ENCODE data around the gene ISCA2. TPM values are rescaled to one million over a fixed set of nuclear protein-coding genes. Genes with fewer than 3 reads are reported as not detected.
"Not testable (repeated sequence)": the region's sequence is repeated elsewhere in the genome, so short reads cannot be mapped to it uniquely, and the experiment has no call there.

The ISCA2 gene
- total RNA-seq, 5 donors from 2014 or later (not counting 1 experiment from before 2014, with no cell fraction given): 21.3 to 42.6 (median 34.1) TPM

DNA sequence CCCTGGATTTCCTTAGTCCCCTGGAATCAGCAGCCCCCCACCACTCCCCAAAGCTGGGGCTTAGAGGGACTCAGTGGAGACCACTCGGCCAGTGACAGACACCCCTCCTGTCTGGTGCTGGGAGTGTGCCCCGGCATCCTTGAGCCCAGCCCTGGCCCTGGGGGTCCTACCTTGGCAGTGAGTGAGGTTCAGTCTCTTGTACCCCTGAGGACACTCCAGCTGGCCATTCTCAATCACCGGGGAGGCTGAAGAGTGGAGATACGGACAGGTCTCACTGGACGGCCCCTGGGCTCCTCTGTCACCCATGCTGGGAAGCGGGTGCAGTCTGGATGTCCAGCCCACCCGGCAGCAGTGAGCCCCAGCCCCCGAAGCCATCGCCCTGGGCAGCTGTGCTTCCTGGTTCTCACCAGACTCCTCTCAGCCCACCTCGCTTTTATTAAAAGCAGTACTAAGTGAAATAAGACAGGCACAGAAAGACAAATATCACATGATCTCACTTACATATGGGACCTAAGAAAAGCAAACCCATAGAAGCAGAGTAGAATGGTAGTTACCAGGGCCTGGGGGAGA lies 42.3 kb downstream of the ISCA2 start:
- Histone ChIP-seq H3K4me1 (ENCODE audit: control insufficient read depth in 1 of 2, extremely low read depth in 1 of 2, insufficient read depth in 2 of 2, low read length in 2 of 2) (no peaks in the 10 kb centered on the region), H3K4me3 (ENCODE audit: control insufficient read depth in 1 of 2, extremely low read depth in 1 of 2, low read length in 1 of 2) (no peak overlapping the region), H3K27me3 (replicated peaks in 1 of 2; ENCODE audit: control insufficient read depth in 2 of 2, extremely low read depth in 1 of 2, insufficient read depth in 2 of 2, low read length in 1 of 2) (peaks cover 0 to 7% of the 10 kb centered on the region in 2 experiments), H3K9me3 (no peaks in the 10 kb centered on the region), H3K36me3 (ENCODE audit: control insufficient read depth in 2 of 2, extremely low read depth in 1 of 2, insufficient read depth in 1 of 2, low read length in 1 of 2) (no peaks in the 10 kb centered on the region), H3K27ac (ENCODE audit: low read length) (no peak overlapping the region)
- no peak for DNase-seq
- no peak overlapping the region for H3K27ac Mint-ChIP-seq
- POLR2A ChIA-PET: no interaction called here
- 86% methylated on average over 8 of the region's 10 CpGs for WGBS (ENCODE audit: insufficient coverage)
- no peaks in the 10 kb centered on the region for H3K36me3 Mint-ChIP-seq
- peaks cover 2 to 7% (median 6%) of the 10 kb centered on the region in 3 donors for H3K4me1 Mint-ChIP-seq
- no peaks in the 10 kb centered on the region for H3K9me3 Mint-ChIP-seq
- H3K27me3 Mint-ChIP-seq: no peaks in the 10 kb centered on the region
- CTCF ChIA-PET: no interaction called here
- no peak for ATAC-seq (replicated peaks in 1 of 4)
- no peak overlapping the region for H3K4me3 Mint-ChIP-seq

- 100% methylated on average over 1 of the region's 3 CpGs for WGBS (ENCODE audit: insufficient coverage)
- H3K4me1 Mint-ChIP-seq: not testable (repeated sequence)
These were observed 42.8 kb downstream of the ISCA2 start for GRCh38 chr14:74536336-74536735.

GRCh38 chr14:74538411-74539391 lies 45.1 kb downstream of the ISCA2 start:
- H3K9me3 ChIP-seq: no peaks in the 10 kb centered on the region
- no peaks in the 10 kb centered on the region for H3K4me1 Mint-ChIP-seq
- H3K27me3 Mint-ChIP-seq: peaks cover 0 to 3% of the 10 kb centered on the region in 2 donors
- H3K4me3 Mint-ChIP-seq: no peak overlapping the region
- ChIA-PET POLR2A (no interaction called here), CTCF (no interaction called here)
- ATAC-seq (replicated peaks in 1 of 4) (no peak), DNase-seq (no peak)
- no peaks in the 10 kb centered on the region for H3K36me3 Mint-ChIP-seq
- H3K9me3 Mint-ChIP-seq: no peaks in the 10 kb centered on the region
- no peaks in the 10 kb centered on the region for H3K36me3 ChIP-seq (ENCODE audit: control insufficient read depth in 2 of 2, extremely low read depth in 1 of 2, insufficient read depth in 1 of 2, low read length in 1 of 2)
- H3K4me1 ChIP-seq (ENCODE audit: control insufficient read depth in 1 of 2, extremely low read depth in 1 of 2, insufficient read depth in 2 of 2, low read length in 2 of 2): no peaks in the 10 kb centered on the region
- H3K27ac Mint-ChIP-seq: no peak overlapping the region
- H3K27ac ChIP-seq (ENCODE audit: low read length): no peak overlapping the region
- no peak overlapping the region for H3K4me3 ChIP-seq (ENCODE audit: control insufficient read depth in 1 of 2, extremely low read depth in 1 of 2, low read length in 1 of 2)
- H3K27me3 ChIP-seq (replicated peaks in 1 of 2; ENCODE audit: control insufficient read depth in 2 of 2, extremely low read depth in 1 of 2, insufficient read depth in 2 of 2, low read length in 1 of 2): peaks cover 0 to 17% of the 10 kb centered on the region in 2 experiments
- 94% methylated on average over 8 of the region's 11 CpGs for WGBS (ENCODE audit: insufficient coverage)

More at GRCh38 chr14:74536336-74536735, 42.8 kb downstream of the ISCA2 start:
- ATAC-seq (replicated peaks in 1 of 4); H3K27ac ChIP-seq (ENCODE audit: low read length); H3K27me3 ChIP-seq (replicated peaks in 1 of 2; ENCODE audit: control insufficient read depth in 2 of 2, extremely low read depth in 1 of 2, insufficient read depth in 2 of 2, low read length in 1 of 2); H3K27ac Mint-ChIP-seq; H3K4me3 Mint-ChIP-seq; H3K9me3 ChIP-seq; CTCF ChIA-PET; DNase-seq; POLR2A ChIA-PET; H3K36me3 Mint-ChIP-seq; H3K9me3 Mint-ChIP-seq; H3K4me3 ChIP-seq (ENCODE audit: control insufficient read depth in 1 of 2, extremely low read depth in 1 of 2, low read length in 1 of 2); H3K27me3 Mint-ChIP-seq; H3K36me3 ChIP-seq (ENCODE audit: control insufficient read depth in 2 of 2, extremely low read depth in 1 of 2, insufficient read depth in 1 of 2, low read length in 1 of 2); H3K4me1 ChIP-seq (ENCODE audit: control insufficient read depth in 1 of 2, extremely low read depth in 1 of 2, insufficient read depth in 2 of 2, low read length in 2 of 2): not testable (repeated sequence)

DNA sequence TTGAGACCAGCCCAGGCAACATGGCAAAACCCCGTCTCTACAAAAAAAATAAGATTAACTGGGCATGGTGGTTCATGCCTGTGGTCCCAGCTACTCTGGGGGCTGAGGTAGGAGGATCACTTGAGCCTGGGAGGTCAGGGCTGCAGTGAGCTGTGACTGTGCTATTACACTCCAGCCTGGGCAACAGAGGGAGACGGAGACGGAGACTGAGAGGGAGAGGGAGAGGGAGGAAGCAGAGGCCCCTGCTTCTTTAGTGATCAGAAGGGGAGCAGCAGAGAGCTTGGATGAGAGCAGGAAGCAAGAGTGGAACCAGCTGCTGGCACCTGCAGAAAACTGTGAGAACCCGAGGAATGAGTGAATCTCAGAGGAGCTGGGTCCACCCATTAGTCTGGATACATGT lies 45.9 kb downstream of the ISCA2 start:
- no peaks in the 10 kb centered on the region for H3K9me3 Mint-ChIP-seq
- no peak overlapping the region for H3K27ac ChIP-seq (ENCODE audit: low read length)
- ATAC-seq (replicated peaks in 1 of 4) (no peak), DNase-seq (no peak)
- no peak overlapping the region for H3K4me3 Mint-ChIP-seq
- ChIA-PET CTCF (no interaction called here), POLR2A (no interaction called here)
- H3K27me3 Mint-ChIP-seq: peaks cover 0 to 3% of the 10 kb centered on the region in 2 donors
- no peaks in the 10 kb centered on the region for H3K9me3 ChIP-seq
- no peaks in the 10 kb centered on the region for H3K4me1 Mint-ChIP-seq
- H3K27ac Mint-ChIP-seq: no peak overlapping the region
- WGBS (ENCODE audit: insufficient coverage): 88% methylated on average over 3 of the region's 4 CpGs
- no peaks in the 10 kb centered on the region for H3K4me1 ChIP-seq (ENCODE audit: control insufficient read depth in 1 of 2, extremely low read depth in 1 of 2, insufficient read depth in 2 of 2, low read length in 2 of 2)
- H3K27me3 ChIP-seq (replicated peaks in 1 of 2; ENCODE audit: control insufficient read depth in 2 of 2, extremely low read depth in 1 of 2, insufficient read depth in 2 of 2, low read length in 1 of 2): peaks cover 0 to 22% of the 10 kb centered on the region in 2 experiments
- H3K4me3 ChIP-seq (ENCODE audit: control insufficient read depth in 1 of 2, extremely low read depth in 1 of 2, low read length in 1 of 2): no peak overlapping the region
- no peaks in the 10 kb centered on the region for H3K36me3 Mint-ChIP-seq
- H3K36me3 ChIP-seq (ENCODE audit: control insufficient read depth in 2 of 2, extremely low read depth in 1 of 2, insufficient read depth in 1 of 2, low read length in 1 of 2): no peaks in the 10 kb centered on the region

DNA sequence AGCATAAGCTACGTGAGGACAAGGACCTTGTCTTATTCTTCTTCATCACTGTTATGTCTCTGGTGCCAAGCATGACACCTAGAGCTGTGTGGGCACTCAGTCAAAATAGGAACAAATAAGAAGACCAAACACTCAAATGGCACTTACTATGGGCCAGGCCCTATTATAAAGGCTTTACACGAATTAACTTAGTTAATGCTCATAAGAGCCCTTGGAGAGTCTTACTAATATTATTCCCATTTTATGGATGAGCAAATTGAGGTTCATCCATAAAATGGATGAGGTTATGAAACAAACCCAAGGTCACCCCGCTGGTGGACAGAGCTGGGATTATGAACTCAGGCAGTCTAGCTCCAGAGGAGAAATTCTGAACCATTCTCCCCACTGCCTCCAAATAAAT lies 47.7 kb downstream of the ISCA2 start:
- ChIA-PET CTCF (no interaction called here), POLR2A (no interaction called here)
- ATAC-seq (replicated peaks in 1 of 4) (no peak), DNase-seq (no peak)
- WGBS (ENCODE audit: insufficient coverage): no CpG with 5 or more reads among the region's 3 CpGs
- peaks cover 0 to 15% of the 10 kb centered on the region in 2 experiments for H3K27me3 ChIP-seq (replicated peaks in 1 of 2; ENCODE audit: control insufficient read depth in 2 of 2, extremely low read depth in 1 of 2, insufficient read depth in 2 of 2, low read length in 1 of 2)
- H3K9me3 Mint-ChIP-seq: no peaks in the 10 kb centered on the region
- no peaks in the 10 kb centered on the region for H3K4me1 Mint-ChIP-seq
- H3K27ac Mint-ChIP-seq: no peak overlapping the region
- no peak overlapping the region for H3K4me3 ChIP-seq (ENCODE audit: control insufficient read depth in 1 of 2, extremely low read depth in 1 of 2, low read length in 1 of 2)
- no peaks in the 10 kb centered on the region for H3K9me3 ChIP-seq
- H3K4me3 Mint-ChIP-seq: no peak overlapping the region
- H3K27ac ChIP-seq (ENCODE audit: low read length): no peak overlapping the region
- H3K4me1 ChIP-seq (ENCODE audit: control insufficient read depth in 1 of 2, extremely low read depth in 1 of 2, insufficient read depth in 2 of 2, low read length in 2 of 2): no peaks in the 10 kb centered on the region
- no peaks in the 10 kb centered on the region for H3K36me3 ChIP-seq (ENCODE audit: control insufficient read depth in 2 of 2, extremely low read depth in 1 of 2, insufficient read depth in 1 of 2, low read length in 1 of 2)
- peaks cover 0 to 3% of the 10 kb centered on the region in 2 donors for H3K27me3 Mint-ChIP-seq
- H3K36me3 Mint-ChIP-seq: no peaks in the 10 kb centered on the region

DNA sequence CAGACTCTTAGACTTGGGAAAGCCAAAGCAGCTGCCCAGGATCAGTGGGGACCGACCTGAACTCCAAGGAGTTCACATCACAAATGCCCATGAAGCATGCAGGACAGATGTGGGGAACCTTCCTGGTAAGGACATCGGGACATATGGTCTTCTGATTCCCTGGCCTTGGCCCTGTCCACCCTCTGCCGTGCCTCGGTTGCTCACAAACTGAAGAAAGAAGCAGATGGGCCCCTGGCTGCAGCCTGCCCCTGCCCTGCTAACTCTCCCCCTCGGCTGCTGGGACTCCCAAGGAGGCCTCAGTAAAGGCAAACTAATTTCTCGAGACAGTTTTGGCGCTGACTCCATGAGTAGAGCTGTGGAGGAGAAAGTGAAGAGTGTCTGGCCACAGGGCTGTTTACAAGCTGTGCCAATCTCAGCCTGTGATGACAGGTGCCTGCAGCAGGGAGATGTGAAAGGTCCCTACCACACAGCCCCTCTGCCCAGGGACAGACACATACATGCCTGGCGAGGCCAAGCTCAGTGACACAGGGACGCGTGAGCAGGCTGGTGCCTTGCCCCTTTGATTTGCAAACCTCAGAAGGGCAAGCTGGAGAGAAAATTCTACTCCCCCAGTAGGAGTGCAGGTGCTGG lies 48.6 kb downstream of the ISCA2 start:
- WGBS (ENCODE audit: insufficient coverage): 85% methylated on average over 10 of the region's 10 CpGs
- POLR2A ChIA-PET: no interaction called here

More for the DNA sequence above, 48.6 kb downstream of the ISCA2 start:
- CTCF ChIA-PET: no interaction called here
- no peak overlapping the region for H3K4me3 ChIP-seq (ENCODE audit: control insufficient read depth in 1 of 2, extremely low read depth in 1 of 2, low read length in 1 of 2)
- Mint-ChIP-seq H3K4me1 (no peaks in the 10 kb centered on the region), H3K4me3 (no peak overlapping the region), H3K27me3 (peaks cover 0 to 3% of the 10 kb centered on the region in 2 donors), H3K36me3 (no peaks in the 10 kb centered on the region), H3K27ac (no peak overlapping the region), H3K9me3 (no peaks in the 10 kb centered on the region)
- ATAC-seq (replicated peaks in 1 of 4): no peak
- H3K36me3 ChIP-seq (ENCODE audit: control insufficient read depth in 2 of 2, extremely low read depth in 1 of 2, insufficient read depth in 1 of 2, low read length in 1 of 2): no peaks in the 10 kb centered on the region
- H3K4me1 ChIP-seq (ENCODE audit: control insufficient read depth in 1 of 2, extremely low read depth in 1 of 2, insufficient read depth in 2 of 2, low read length in 2 of 2): no peaks in the 10 kb centered on the region
- no peak overlapping the region for H3K27ac ChIP-seq (ENCODE audit: low read length)
- H3K27me3 ChIP-seq (replicated peaks in 1 of 2; ENCODE audit: control insufficient read depth in 2 of 2, extremely low read depth in 1 of 2, insufficient read depth in 2 of 2, low read length in 1 of 2): peaks cover 0 to 19% of the 10 kb centered on the region in 2 experiments
- no peaks in the 10 kb centered on the region for H3K9me3 ChIP-seq
- DNase-seq: no peak
